H9 (cell line): Measurements from ENCODE around the gene CCNT1. TPM values are rescaled to one million over a fixed set of nuclear protein-coding genes. Genes with fewer than 3 reads are reported as not detected.

Source experiments
- DNase-seq: peaks from one replicate; pipeline ENCODE4 v3.0.0-alpha.2; 2017
- H2AFZ ChIP-seq: one replicate; pipeline ENCODE4 v1.6.1; 2013; ENCODE audit warnings: mild to moderate bottlenecking, low read length, control low read depth, moderate library complexity
- H2AK5ac ChIP-seq: 2 replicates; pipeline ENCODE4 v1.6.1; 2013; ENCODE audit warnings: low read length, control low read depth, mixed read lengths; ENCODE audit not compliant: insufficient read length
- H2BK120ac ChIP-seq: one replicate; pipeline ENCODE4 v1.6.1; 2013; ENCODE audit warnings: low read depth, mild to moderate bottlenecking, low read length, control low read depth, inconsistent platforms; ENCODE audit not compliant: poor library complexity, severe bottlenecking
- H2BK12ac ChIP-seq: 2 replicates; pipeline ENCODE4 v1.6.1; 2013; ENCODE audit warnings: low read length, control low read depth, mixed read lengths, low read depth; ENCODE audit not compliant: insufficient read length
- H2BK15ac ChIP-seq: 2 replicates; pipeline ENCODE4 v1.6.1; 2013; ENCODE audit warnings: low read depth, low read length, control low read depth
- H2BK20ac ChIP-seq: one replicate; pipeline ENCODE4 v1.6.1; 2013; ENCODE audit warnings: low read depth, mild to moderate bottlenecking, low read length, control low read depth, inconsistent platforms; ENCODE audit not compliant: poor library complexity, severe bottlenecking
- H2BK5ac ChIP-seq: 2 replicates; pipeline ENCODE4 v1.6.1; 2013; ENCODE audit warnings: low read length, control low read depth, mixed read lengths; ENCODE audit not compliant: insufficient read length
- H3K14ac ChIP-seq: 2 replicates; pipeline ENCODE4 v1.6.1; 2013; ENCODE audit warnings: low read length, control low read depth; ENCODE audit not compliant: insufficient read depth
- H3K18ac ChIP-seq: 2 replicates; pipeline ENCODE4 v1.6.1; 2013; ENCODE audit warnings: low read depth, mild to moderate bottlenecking, mixed read lengths, low read length, control low read depth; ENCODE audit not compliant: insufficient read length
- H3K23ac ChIP-seq: 2 replicates; pipeline ENCODE4 v1.6.1; 2013; ENCODE audit warnings: low read length, control low read depth, mixed read lengths, low read depth; ENCODE audit not compliant: insufficient read length
- H3K23me2 ChIP-seq: 2 replicates; pipeline ENCODE4 v1.6.1; 2013; ENCODE audit warnings: low read depth, mild to moderate bottlenecking, mixed read lengths, low read length, control low read depth; ENCODE audit not compliant: insufficient read length, poor library complexity, severe bottlenecking
- H3K27ac ChIP-seq: 2 replicates; pipeline ENCODE4 v1.5.1; 2013; ENCODE audit warnings: low read length, control low read depth, mixed read lengths, low read depth; ENCODE audit not compliant: insufficient read length
- H3K27me3 ChIP-seq: 2 replicates; pipeline ENCODE4 v1.6.1; 2013; ENCODE audit warnings: low read length, control low read depth, inconsistent platforms; ENCODE audit not compliant: insufficient read depth
- H3K4ac ChIP-seq: 2 replicates; pipeline ENCODE4 v1.6.1; 2013; ENCODE audit warnings: low read depth, mild to moderate bottlenecking, control low read depth, inconsistent platforms, low read length, moderate library complexity
- H3K4me1 ChIP-seq: 2 replicates; pipeline ENCODE4 v1.6.1; 2013; ENCODE audit warnings: low read length, control low read depth, inconsistent platforms; ENCODE audit not compliant: insufficient read depth
- H3K4me2 ChIP-seq: 2 replicates; pipeline ENCODE4 v1.6.1; 2013; ENCODE audit warnings: low read length, control low read depth, mixed read lengths; ENCODE audit not compliant: insufficient read length, insufficient read depth
- H3K56ac ChIP-seq: 2 replicates; pipeline ENCODE4 v1.6.1; 2013; ENCODE audit warnings: low read depth, mild to moderate bottlenecking, mixed read lengths, low read length, control low read depth; ENCODE audit not compliant: insufficient read length
- H3K79me1 ChIP-seq: 2 replicates; pipeline ENCODE4 v1.6.1; 2013; ENCODE audit warnings: low read depth, mild to moderate bottlenecking, moderate library complexity, low read length, control low read depth, inconsistent platforms; ENCODE audit not compliant: insufficient read depth, poor library complexity, severe bottlenecking
- H3K79me2 ChIP-seq: 2 replicates; pipeline ENCODE4 v1.6.1; 2013; ENCODE audit warnings: low read length, control low read depth, inconsistent platforms; ENCODE audit not compliant: insufficient read depth
- H3K9ac ChIP-seq: 2 replicates; pipeline ENCODE4 v1.6.1; 2013; ENCODE audit warnings: low read length, control low read depth, mixed read lengths; ENCODE audit not compliant: insufficient read length; ENCODE audit errors: extremely low read depth
- H3K9me3 ChIP-seq: one replicate; pipeline ENCODE4 v1.6.1; 2013; ENCODE audit warnings: low read depth, low read length, inconsistent platforms; ENCODE audit not compliant: control insufficient read depth
- H3T11ph ChIP-seq: one replicate; pipeline ENCODE4 v1.6.1; 2013; ENCODE audit warnings: mild to moderate bottlenecking, low read length, control low read depth, inconsistent platforms
- H4K20me1 ChIP-seq: one replicate; pipeline ENCODE4 v1.6.1; 2013; ENCODE audit not compliant: control insufficient read depth, insufficient read length, insufficient read depth
- H4K5ac ChIP-seq: 2 replicates; pipeline ENCODE4 v1.6.1; 2013; ENCODE audit warnings: low read depth, mild to moderate bottlenecking, mixed read lengths, low read length, control low read depth; ENCODE audit not compliant: insufficient read length
- H4K8ac ChIP-seq: replicated peaks from 2 replicates; pipeline ENCODE4 v1.6.1; 2013; ENCODE audit warnings: low read length, control low read depth, mixed read lengths, low read depth; ENCODE audit not compliant: insufficient read length
- H4K91ac ChIP-seq: 2 replicates; pipeline ENCODE4 v1.6.1; 2013; ENCODE audit warnings: low read depth, mild to moderate bottlenecking, moderate library complexity, mixed read lengths, low read length, control low read depth; ENCODE audit not compliant: insufficient read length
- H3K27ac Mint-ChIP-seq, 3 experiments: 2 replicates in 2 of 3; 3 replicates in 1 of 3; pipeline ENCODE4 v1.8.0; 2020 to 2021; ENCODE audit warnings: mixed read lengths in 3 of 3, mild to moderate bottlenecking in 1 of 3, moderate library complexity in 1 of 3
- H3K27me3 Mint-ChIP-seq: 2 replicates; pipeline ENCODE4 v1.8.0; 2021; ENCODE audit warnings: low read depth, mild to moderate bottlenecking, moderate library complexity, mixed read lengths
- H3K36me3 Mint-ChIP-seq, 3 experiments: 2 replicates in 2 of 3; 3 replicates in 1 of 3; pipeline ENCODE4 v1.8.0; 2020 to 2021; ENCODE audit warnings: low read depth in 3 of 3, mixed read lengths in 3 of 3; ENCODE audit not compliant: insufficient read depth in 1 of 3
- H3K4me1 Mint-ChIP-seq, 2 experiments: 2 replicates each; pipeline ENCODE4 v1.8.0; 2020; ENCODE audit warnings: mixed read lengths in 2 of 2
- H3K4me3 Mint-ChIP-seq, 2 experiments: 2 replicates in 1 of 2; 3 replicates in 1 of 2; pipeline ENCODE4 v1.8.0; 2020 to 2021; ENCODE audit warnings: mild to moderate bottlenecking in 2 of 2, mixed read lengths in 2 of 2, moderate library complexity in 1 of 2
- H3K9me3 Mint-ChIP-seq, 2 experiments: 2 replicates in 1 of 2; 3 replicates in 1 of 2; pipeline ENCODE4 v1.8.0; 2020; ENCODE audit warnings: mild to moderate bottlenecking in 2 of 2, mixed read lengths in 2 of 2, moderate library complexity in 1 of 2
- CTCF ChIP-seq: fragments of 200-600 bp; sonication (generic); conservative IDR thresholded peaks from 3 replicates; pipeline ENCODE4 v1.8.0; 2021; ENCODE audit warnings: antibody characterized with exemption, mild to moderate bottlenecking
- WGBS: extraction: QIAGEN DNeasy Blood & Tissue Kit; methylation state at CpG from one replicate; pipeline ENCODE4 v1.1.7; 2013; ENCODE audit warnings: missing lambda C conversion rate, low lambda C conversion rate, mixed read lengths; ENCODE audit not compliant: insufficient read length; ENCODE audit errors: extremely low coverage; 5-methylcytosine and 5-hydroxymethylcytosine counted together
- total RNA-seq: library from RNA; stranded (reverse); gene quantifications from 2 replicates; pipeline ENCODE4 v1.2.1, GENCODE V29; 2021

Gene CCNT1
- total RNA-seq, 1 experiment from 2014 or later, result 53.1 TPM

- H3K79me1 ChIP-seq, result peaks cover 8% of the 10 kb centered on the region
- no peak for DNase-seq
- H3K9me3 ChIP-seq, result no peaks in the 10 kb centered on the region
- H2BK12ac ChIP-seq, result no peak overlapping the region
- H3K4me1 ChIP-seq, result no peaks in the 10 kb centered on the region
- H3K27ac ChIP-seq, result no peak overlapping the region
- no peak overlapping the region for H2BK20ac ChIP-seq
- H3K14ac ChIP-seq, result no peak overlapping the region
- H3K9ac ChIP-seq, result no peak overlapping the region
- WGBS, result no CpG with 5 or more reads among the region's 4 CpGs
- H3K23me2 ChIP-seq, result no peaks in the 10 kb centered on the region
- no peak overlapping the region for H2AK5ac ChIP-seq
- no peak overlapping the region for H3K4me3 Mint-ChIP-seq
- H4K20me1 ChIP-seq, result peaks cover 2% of the 10 kb centered on the region
- H4K8ac ChIP-seq, result no peak overlapping the region
- H3K4me1 Mint-ChIP-seq, result no peaks in the 10 kb centered on the region
- no peaks in the 10 kb centered on the region for H3K27me3 Mint-ChIP-seq
- H3K4me2 ChIP-seq, result no peak overlapping the region
- no peak overlapping the region for H3K23ac ChIP-seq
- no peak overlapping the region for H3K18ac ChIP-seq
- H2BK5ac ChIP-seq, result no peak overlapping the region
- TF ChIP-seq CTCF, result no peak
- no peaks in the 10 kb centered on the region for H3K9me3 Mint-ChIP-seq
- H3T11ph ChIP-seq, result no peak overlapping the region
- no peak overlapping the region for H3K56ac ChIP-seq
- no peaks in the 10 kb centered on the region for H3K79me2 ChIP-seq
- H4K91ac ChIP-seq, result no peak overlapping the region
- no peak overlapping the region for H4K5ac ChIP-seq
- no peak overlapping the region for H2BK15ac ChIP-seq
- H3K27ac Mint-ChIP-seq, result no peak overlapping the region
- H3K4ac ChIP-seq, result no peak overlapping the region
- peaks cover 43 to 79% (median 74%) of the 10 kb centered on the region in 3 experiments for H3K36me3 Mint-ChIP-seq
- H2AFZ ChIP-seq, result no peak overlapping the region
- H3K27me3 ChIP-seq, result no peaks in the 10 kb centered on the region
- H2BK120ac ChIP-seq, result no peak overlapping the region
Observed at GRCh38 chr12:48659863-48660262, 56.6 kb downstream of the CCNT1 start.
